GM23338 (cell line): ENCODE data around the gene DENND6A. TPM values are rescaled to one million over a fixed set of nuclear protein-coding genes. Genes with fewer than 3 reads are reported as not detected.
"Not testable (repeated sequence)": the region's sequence is repeated elsewhere in the genome, so short reads cannot be mapped to it uniquely, and the experiment has no call there.

Experiments used
- ATAC-seq: fragments of 200-7000 bp; cut with Tn5 transposase; 3 replicates; pipeline ENCODE4 v1.9.1; 2020
- DNase-seq: peaks from one replicate; pipeline ENCODE4 v3.0.0-alpha.2; 2015; ENCODE audit warnings: low spot score
- H2AFZ ChIP-seq: fragments of 200-600 bp; sonication (generic); 2 replicates; pipeline ENCODE4 v1.8.0; 2016; ENCODE audit warnings: antibody characterized with exemption, mild to moderate bottlenecking, moderate library complexity
- H3F3A ChIP-seq: fragments of 200-600 bp; sonication (generic); replicated peaks from 2 replicates; pipeline ENCODE4 v1.8.0; 2017; ENCODE audit warnings: antibody characterized with exemption, mixed run types, low read depth
- H3K27ac ChIP-seq: fragments of 200-600 bp; sonication (generic); 2 replicates; pipeline ENCODE4 v1.6.1; 2016; ENCODE audit warnings: low read depth
- H3K27me3 ChIP-seq: fragments of 200-600 bp; sonication (generic); 2 replicates; pipeline ENCODE4 v1.8.0; 2016; ENCODE audit warnings: mild to moderate bottlenecking, mixed run types, moderate library complexity; ENCODE audit not compliant: insufficient read depth
- H3K36me3 ChIP-seq: fragments of 200-600 bp; sonication (generic); 2 replicates; pipeline ENCODE4 v1.8.0; 2016; ENCODE audit warnings: mild to moderate bottlenecking; ENCODE audit not compliant: insufficient read depth
- H3K4me1 ChIP-seq: fragments of 200-600 bp; sonication (generic); 2 replicates; pipeline ENCODE4 v1.8.0; 2016; ENCODE audit warnings: mild to moderate bottlenecking, moderate library complexity; ENCODE audit not compliant: insufficient read depth
- H3K4me2 ChIP-seq: fragments of 200-600 bp; sonication (generic); 2 replicates; pipeline ENCODE4 v1.7.1; 2017; ENCODE audit warnings: mixed run types
- H3K4me3 ChIP-seq: fragments of 200-600 bp; sonication (generic); 2 replicates; pipeline ENCODE4 v1.6.1; 2016; ENCODE audit warnings: mixed run types
- H3K79me2 ChIP-seq: fragments of 200-600 bp; sonication (generic); replicated peaks from 2 replicates; pipeline ENCODE4 v1.8.0; 2017; ENCODE audit warnings: mild to moderate bottlenecking; ENCODE audit not compliant: insufficient read depth
- H3K9me2 ChIP-seq: fragments of 200-600 bp; sonication (generic); 2 replicates; pipeline ENCODE4 v1.8.0; 2017; ENCODE audit not compliant: insufficient read depth
- H4K20me1 ChIP-seq: fragments of 200-600 bp; sonication (generic); replicated peaks from 2 replicates; pipeline ENCODE4 v1.8.0; 2017; ENCODE audit warnings: mild to moderate bottlenecking; ENCODE audit not compliant: insufficient read depth
- H3K27ac Mint-ChIP-seq: 2 replicates; pipeline ENCODE4 v1.8.0; 2020; ENCODE audit warnings: inconsistent platforms, mild to moderate bottlenecking, moderate library complexity, mixed read lengths
- H3K27me3 Mint-ChIP-seq: 3 replicates; pipeline ENCODE4 v1.8.0; 2022; ENCODE audit warnings: low read depth, mild to moderate bottlenecking, moderate library complexity, mixed read lengths, inconsistent platforms; ENCODE audit not compliant: insufficient read depth, poor library complexity
- H3K36me3 Mint-ChIP-seq: 3 replicates; pipeline ENCODE4 v1.8.0; 2021; ENCODE audit warnings: low read depth, mild to moderate bottlenecking, inconsistent platforms, moderate library complexity, mixed read lengths
- H3K4me1 Mint-ChIP-seq: 3 replicates; pipeline ENCODE4 v1.8.0; 2020; ENCODE audit warnings: mild to moderate bottlenecking, inconsistent platforms, mixed read lengths
- H3K4me3 Mint-ChIP-seq: 3 replicates; pipeline ENCODE4 v1.8.0; 2021; ENCODE audit warnings: moderate library complexity, mild to moderate bottlenecking, inconsistent platforms, mixed read lengths
- H3K9me3 Mint-ChIP-seq: 3 replicates; pipeline ENCODE4 v1.8.0; 2020; ENCODE audit warnings: moderate library complexity, mild to moderate bottlenecking, inconsistent platforms, mixed read lengths
- CREB1 ChIP-seq: fragments of 250-450 bp; sonication (Bioruptor Pico); IDR thresholded peaks from 2 replicates; pipeline ENCODE4 v1.5.0; 2020; ENCODE audit warnings: low read depth, mild to moderate bottlenecking, moderate library complexity
- CTCF ChIP-seq, 2 experiments: fragments of 200-600 bp in 1 of 2; sonication (generic) in 1 of 2; conservative IDR thresholded peaks; 2 replicates each; pipeline versions ENCODE4 v1.5.1 to v1.6.1; 2016 to 2017; ENCODE audit warnings: antibody characterized with exemption in 2 of 2, low read depth in 2 of 2, mild to moderate bottlenecking in 2 of 2, moderate library complexity in 1 of 2
- EZH2 ChIP-seq: fragments of 200-600 bp; sonication (generic); IDR thresholded peaks from one replicate; pipeline ENCODE4 v1.8.0; 2017; ENCODE audit warnings: antibody characterized with exemption, mild to moderate bottlenecking, low read depth; ENCODE audit not compliant: unreplicated experiment
- JUNB ChIP-seq: IDR thresholded peaks from one replicate; pipeline ENCODE4 v1.6.1; 2016; ENCODE audit warnings: antibody characterized with exemption; ENCODE audit not compliant: unreplicated experiment
- POLR2AphosphoS5 ChIP-seq: IDR thresholded peaks from 2 replicates; pipeline ENCODE4 v1.6.1; 2016; ENCODE audit warnings: antibody characterized with exemption, low read depth
- STAT1 ChIP-seq: IDR thresholded peaks from one replicate; pipeline ENCODE4 v1.6.1; 2016; ENCODE audit warnings: antibody characterized with exemption; ENCODE audit not compliant: unreplicated experiment
- ZNF114 ChIP-seq: fragments of 250-450 bp; sonication (Bioruptor Pico); IDR thresholded peaks from 2 replicates; pipeline ENCODE4 v1.5.0; 2020; ENCODE audit warnings: mild to moderate bottlenecking, moderate library complexity
- ZNF331 ChIP-seq: fragments of 250-450 bp; sonication (Bioruptor Pico); IDR thresholded peaks from 2 replicates; pipeline ENCODE4 v1.5.0; 2020; ENCODE audit warnings: low read depth, mild to moderate bottlenecking, moderate library complexity
- polyA plus RNA-seq: library from polyadenylated mRNA; unstranded; fragments of >200 nt; fragmentation: Nextera tagmentation; extraction: Ambion mirVana; gene quantifications from 2 replicates; pipeline ENCODE4 v1.2.1, GENCODE V29; 2016
- total RNA-seq: library from RNA; depleted of rRNA; stranded (reverse); fragments of >200 nt; shearing (Covaris generic); gene quantifications from 2 replicates; pipeline ENCODE4 v1.2.3, GENCODE V29; 2014
- TF ChIP-seq, protein P1 (sequence below): IDR thresholded peaks from one replicate; pipeline ENCODE4 v1.6.1; 2018; ENCODE audit warnings: antibody characterized with exemption; ENCODE audit not compliant: unreplicated experiment
- TF ChIP-seq, protein P2 (sequence below): IDR thresholded peaks from 2 replicates; pipeline ENCODE4 v1.6.1; 2016; ENCODE audit warnings: antibody characterized with exemption

Gene DENND6A
- total and polyA plus RNA-seq, 2 experiments from 2014 or later: 7.5 to 17.5 TPM

DNA sequence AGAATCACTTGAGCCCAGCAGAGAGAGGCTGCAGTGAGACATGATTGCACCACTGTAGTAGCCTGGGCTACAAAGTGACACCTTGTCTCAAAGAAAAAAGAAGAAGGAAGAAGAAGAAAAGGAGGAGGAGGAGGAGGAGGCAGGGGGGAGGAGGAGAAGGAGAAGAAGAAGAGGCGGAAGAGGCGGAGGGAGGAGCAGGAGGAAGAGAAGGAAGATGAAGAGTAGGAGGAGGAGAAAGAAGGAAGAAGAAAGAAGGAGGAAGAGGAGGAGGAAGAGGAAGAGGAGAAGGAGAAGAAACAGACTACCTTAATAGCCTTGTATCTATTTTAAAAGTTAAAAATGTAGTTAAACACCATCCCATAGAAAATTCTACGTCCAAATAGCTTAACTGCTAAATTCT lies 76.6 kb downstream of the DENND6A start:
- Mint-ChIP-seq H3K9me3 (peaks cover 8% of the 10 kb centered on the region; the same call in 2 of the 3 replicates), H3K27ac (no peak overlapping the region), H3K27me3 (peaks cover 2% of the 10 kb centered on the region), H3K4me3 (no peak overlapping the region), H3K36me3 (peaks cover 8% of the 10 kb centered on the region; the same call in 2 of the 3 replicates), H3K4me1 (peaks cover 2% of the 10 kb centered on the region; the same call in 2 of the 3 replicates)
- Histone ChIP-seq H3K79me2 (no peaks in the 10 kb centered on the region), H3K27me3 (no peaks in the 10 kb centered on the region), H3K4me1 (no peaks in the 10 kb centered on the region; the same call in none of the 2 replicates), H3K4me3 (no peak overlapping the region), H3F3A (no peaks in the 10 kb centered on the region), H3K4me2 (no peak overlapping the region), H3K9me2 (no peaks in the 10 kb centered on the region), H4K20me1 (no peaks in the 10 kb centered on the region), H3K27ac (no peak overlapping the region), H3K36me3 (no peaks in the 10 kb centered on the region; the same call in 1 of the 2 replicates), H2AFZ (no peak overlapping the region)
- DNase-seq: no peak
- no peak for ATAC-seq
- TF ChIP-seq ZNF331 (CRISPR knock-in tag) (no peak), CREB1 (no peak), STAT1 (no peak), EZH2 (no peak), ZNF114 (no peak)
- TF ChIP-seq, protein P1, sequence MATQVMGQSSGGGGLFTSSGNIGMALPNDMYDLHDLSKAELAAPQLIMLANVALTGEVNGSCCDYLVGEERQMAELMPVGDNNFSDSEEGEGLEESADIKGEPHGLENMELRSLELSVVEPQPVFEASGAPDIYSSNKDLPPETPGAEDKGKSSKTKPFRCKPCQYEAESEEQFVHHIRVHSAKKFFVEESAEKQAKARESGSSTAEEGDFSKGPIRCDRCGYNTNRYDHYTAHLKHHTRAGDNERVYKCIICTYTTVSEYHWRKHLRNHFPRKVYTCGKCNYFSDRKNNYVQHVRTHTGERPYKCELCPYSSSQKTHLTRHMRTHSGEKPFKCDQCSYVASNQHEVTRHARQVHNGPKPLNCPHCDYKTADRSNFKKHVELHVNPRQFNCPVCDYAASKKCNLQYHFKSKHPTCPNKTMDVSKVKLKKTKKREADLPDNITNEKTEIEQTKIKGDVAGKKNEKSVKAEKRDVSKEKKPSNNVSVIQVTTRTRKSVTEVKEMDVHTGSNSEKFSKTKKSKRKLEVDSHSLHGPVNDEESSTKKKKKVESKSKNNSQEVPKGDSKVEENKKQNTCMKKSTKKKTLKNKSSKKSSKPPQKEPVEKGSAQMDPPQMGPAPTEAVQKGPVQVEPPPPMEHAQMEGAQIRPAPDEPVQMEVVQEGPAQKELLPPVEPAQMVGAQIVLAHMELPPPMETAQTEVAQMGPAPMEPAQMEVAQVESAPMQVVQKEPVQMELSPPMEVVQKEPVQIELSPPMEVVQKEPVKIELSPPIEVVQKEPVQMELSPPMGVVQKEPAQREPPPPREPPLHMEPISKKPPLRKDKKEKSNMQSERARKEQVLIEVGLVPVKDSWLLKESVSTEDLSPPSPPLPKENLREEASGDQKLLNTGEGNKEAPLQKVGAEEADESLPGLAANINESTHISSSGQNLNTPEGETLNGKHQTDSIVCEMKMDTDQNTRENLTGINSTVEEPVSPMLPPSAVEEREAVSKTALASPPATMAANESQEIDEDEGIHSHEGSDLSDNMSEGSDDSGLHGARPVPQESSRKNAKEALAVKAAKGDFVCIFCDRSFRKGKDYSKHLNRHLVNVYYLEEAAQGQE: no peak

DNA sequence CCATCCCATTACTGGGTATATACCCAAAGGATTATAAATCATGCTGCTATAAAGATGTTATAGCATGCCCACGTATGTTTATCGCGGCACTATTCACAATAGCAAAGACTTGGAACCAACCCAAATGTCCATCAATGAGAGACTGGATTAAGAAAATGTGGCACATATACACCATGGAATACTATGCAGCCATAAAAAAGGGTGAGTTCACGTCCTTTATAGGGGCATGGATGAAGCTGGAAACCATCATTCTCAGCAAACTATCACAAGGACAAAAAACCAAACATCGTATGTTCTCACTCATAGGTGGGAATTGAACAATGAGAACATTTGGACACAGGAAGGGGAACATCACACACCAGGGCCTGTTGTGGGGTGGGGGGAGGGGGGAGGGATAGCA lies 81.0 kb downstream of the DENND6A start:
- not testable (repeated sequence) for H3K27me3 Mint-ChIP-seq, H3K27me3 ChIP-seq, H3K9me2 ChIP-seq, H3K79me2 ChIP-seq, H3K36me3 ChIP-seq, DNase-seq, H4K20me1 ChIP-seq, H3K4me3 Mint-ChIP-seq, H3F3A ChIP-seq, ATAC-seq, H2AFZ ChIP-seq, H3K4me2 ChIP-seq, H3K4me3 ChIP-seq, H3K4me1 ChIP-seq, H3K4me1 Mint-ChIP-seq, H3K27ac ChIP-seq, H3K27ac Mint-ChIP-seq
- H3K9me3 Mint-ChIP-seq: peaks cover 44% of the 10 kb centered on the region
- peaks cover 34% of the 10 kb centered on the region for H3K36me3 Mint-ChIP-seq

- DNase-seq: no peak
- H3K4me1 Mint-ChIP-seq: no peaks in the 10 kb centered on the region
- H3K27me3 Mint-ChIP-seq: peaks cover 3% of the 10 kb centered on the region
- peaks cover 53% of the 10 kb centered on the region for H3K9me3 Mint-ChIP-seq
- Histone ChIP-seq H3K4me1 (no peaks in the 10 kb centered on the region), H3K27ac (no peak overlapping the region), H3K4me3 (no peak overlapping the region), H4K20me1 (no peaks in the 10 kb centered on the region), H3K4me2 (no peak overlapping the region), H2AFZ (no peak overlapping the region), H3K9me2 (0 out of 2 replicates have a peak, but pooled peaks cover 3% of the 10 kb centered on the region), H3K27me3 (no peaks in the 10 kb centered on the region), H3K79me2 (no peaks in the 10 kb centered on the region), H3K36me3 (no peaks in the 10 kb centered on the region; the same call in 1 of the 2 replicates), H3F3A (no peaks in the 10 kb centered on the region)
- no peak overlapping the region for H3K4me3 Mint-ChIP-seq
- no peak for ATAC-seq
- H3K36me3 Mint-ChIP-seq: peaks cover 54% of the 10 kb centered on the region
- H3K27ac Mint-ChIP-seq: no peak overlapping the region
- TF ChIP-seq POLR2AphosphoS5: no peak
- no peak for TF ChIP-seq STAT1
- no peak for TF ChIP-seq JUNB
- no peak for TF ChIP-seq CTCF (conservative IDR thresholded peaks at IDR 0.05; ENCODE audit: low read depth in 2 of 2)
- TF ChIP-seq ZNF114: no peak
- TF ChIP-seq, protein P2, sequence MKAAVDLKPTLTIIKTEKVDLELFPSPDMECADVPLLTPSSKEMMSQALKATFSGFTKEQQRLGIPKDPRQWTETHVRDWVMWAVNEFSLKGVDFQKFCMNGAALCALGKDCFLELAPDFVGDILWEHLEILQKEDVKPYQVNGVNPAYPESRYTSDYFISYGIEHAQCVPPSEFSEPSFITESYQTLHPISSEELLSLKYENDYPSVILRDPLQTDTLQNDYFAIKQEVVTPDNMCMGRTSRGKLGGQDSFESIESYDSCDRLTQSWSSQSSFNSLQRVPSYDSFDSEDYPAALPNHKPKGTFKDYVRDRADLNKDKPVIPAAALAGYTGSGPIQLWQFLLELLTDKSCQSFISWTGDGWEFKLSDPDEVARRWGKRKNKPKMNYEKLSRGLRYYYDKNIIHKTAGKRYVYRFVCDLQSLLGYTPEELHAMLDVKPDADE: no peak
- TF ChIP-seq, protein P1: no peak
- no peak for TF ChIP-seq ZNF331 (CRISPR knock-in tag)
These were observed 87.2 kb downstream of the DENND6A start for GRCh38 chr3:57605683-57606082.
